ENCODE results near the gene ZNF248. TPM values are rescaled to one million over a fixed set of nuclear protein-coding genes. Genes with fewer than 3 reads are reported as not detected.

The ZNF248 gene
- total RNA-seq, 1 experiment from 2014 or later, result 15.1 TPM

DNA sequence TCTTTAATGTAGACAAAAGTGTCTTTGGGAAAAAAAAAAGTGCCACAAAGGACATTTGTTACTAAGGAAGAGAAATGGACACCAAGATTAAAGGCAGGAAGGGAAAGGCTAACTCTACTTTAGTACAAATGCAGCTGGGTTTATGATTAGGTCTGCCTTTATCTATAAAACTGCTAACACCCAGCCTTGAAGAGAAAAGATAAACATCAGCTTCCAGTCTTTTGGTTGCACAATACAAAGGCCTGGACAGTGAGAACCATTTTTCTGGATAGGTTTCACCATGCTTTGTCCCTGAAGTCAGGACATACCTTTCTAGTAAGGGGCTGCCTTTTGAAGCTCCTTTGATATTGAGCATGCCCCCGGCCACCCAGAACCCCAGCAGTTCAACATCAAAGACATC lies 45.1 kb downstream of the ZNF248 start:
- H3K27ac ChIP-seq, result no peak overlapping the region
- H3K9me3 ChIP-seq (ENCODE audit: insufficient read depth, low read depth), result no peaks in the 10 kb centered on the region
- intact Hi-C loops (cut with micrococcal nuclease; ENCODE audit: unreplicated experiment), result no loop called here
- POLR2A ChIA-PET (ENCODE audit: unreplicated experiment), result no interaction called here
- H3K4me3 ChIP-seq, result no peak overlapping the region
- no peak overlapping the region for H3K4me2 ChIP-seq
- CTCF ChIA-PET, result no interaction called here
- no TSS peak for BruUV-seq (replicated peaks)
- no peaks in the 10 kb centered on the region for H3K9me2 ChIP-seq (ENCODE audit: insufficient read depth)
- TF ChIP-seq, protein P1, sequence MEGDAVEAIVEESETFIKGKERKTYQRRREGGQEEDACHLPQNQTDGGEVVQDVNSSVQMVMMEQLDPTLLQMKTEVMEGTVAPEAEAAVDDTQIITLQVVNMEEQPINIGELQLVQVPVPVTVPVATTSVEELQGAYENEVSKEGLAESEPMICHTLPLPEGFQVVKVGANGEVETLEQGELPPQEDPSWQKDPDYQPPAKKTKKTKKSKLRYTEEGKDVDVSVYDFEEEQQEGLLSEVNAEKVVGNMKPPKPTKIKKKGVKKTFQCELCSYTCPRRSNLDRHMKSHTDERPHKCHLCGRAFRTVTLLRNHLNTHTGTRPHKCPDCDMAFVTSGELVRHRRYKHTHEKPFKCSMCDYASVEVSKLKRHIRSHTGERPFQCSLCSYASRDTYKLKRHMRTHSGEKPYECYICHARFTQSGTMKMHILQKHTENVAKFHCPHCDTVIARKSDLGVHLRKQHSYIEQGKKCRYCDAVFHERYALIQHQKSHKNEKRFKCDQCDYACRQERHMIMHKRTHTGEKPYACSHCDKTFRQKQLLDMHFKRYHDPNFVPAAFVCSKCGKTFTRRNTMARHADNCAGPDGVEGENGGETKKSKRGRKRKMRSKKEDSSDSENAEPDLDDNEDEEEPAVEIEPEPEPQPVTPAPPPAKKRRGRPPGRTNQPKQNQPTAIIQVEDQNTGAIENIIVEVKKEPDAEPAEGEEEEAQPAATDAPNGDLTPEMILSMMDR (conservative IDR thresholded peaks at IDR 0.05), result no peak
- no peak for TF ChIP-seq EZH2 (IDR thresholded peaks at IDR 0.05; ENCODE audit: low read depth)
- H3K4me1 ChIP-seq (replicated peaks; ENCODE audit: insufficient read depth), result no peaks in the 10 kb centered on the region
- no peak overlapping the region for H2AFZ ChIP-seq
- no peaks in the 10 kb centered on the region for H3K27me3 ChIP-seq (ENCODE audit: insufficient read depth, low read depth)
- H3K36me3 ChIP-seq (ENCODE audit: low read depth), result no peaks in the 10 kb centered on the region
- H4K20me1 ChIP-seq (ENCODE audit: insufficient read depth), result no peaks in the 10 kb centered on the region
- H3K79me2 ChIP-seq (ENCODE audit: low read depth), result no peaks in the 10 kb centered on the region
- no peak for DNase-seq
- H3F3A ChIP-seq (ENCODE audit: insufficient read depth, low read depth), result no peaks in the 10 kb centered on the region

DNA sequence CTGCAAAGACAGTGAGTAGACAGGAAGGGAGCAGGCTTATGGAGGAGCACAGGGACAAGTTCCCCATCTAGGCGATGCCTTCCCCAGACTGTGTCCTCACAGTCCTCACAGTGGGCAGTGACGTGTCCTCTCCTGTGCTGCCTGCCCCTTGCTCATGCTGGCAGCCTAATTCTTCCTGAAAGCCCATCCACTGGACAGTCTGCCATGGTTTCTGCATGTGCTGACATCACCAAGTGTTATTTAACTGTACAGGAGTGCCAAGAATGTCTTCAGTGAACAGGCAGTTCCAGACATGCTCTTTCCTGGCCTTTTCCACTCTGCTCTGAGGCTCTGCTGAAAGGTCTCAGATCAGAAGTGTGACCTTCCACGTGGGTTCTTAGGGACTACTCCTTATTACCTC lies 54.1 kb downstream of the ZNF248 start:
- Histone ChIP-seq H3K79me2 (ENCODE audit: low read depth) (no peaks in the 10 kb centered on the region), H3K9me3 (ENCODE audit: insufficient read depth, low read depth) (no peaks in the 10 kb centered on the region), H3K9me2 (ENCODE audit: insufficient read depth) (no peaks in the 10 kb centered on the region), H3K4me1 (replicated peaks; ENCODE audit: insufficient read depth) (no peaks in the 10 kb centered on the region), H3K36me3 (ENCODE audit: low read depth) (no peaks in the 10 kb centered on the region), H3F3A (ENCODE audit: insufficient read depth, low read depth) (no peaks in the 10 kb centered on the region), H3K4me2 (no peak overlapping the region), H3K27me3 (ENCODE audit: insufficient read depth, low read depth) (no peaks in the 10 kb centered on the region), H3K27ac (no peak overlapping the region), H4K20me1 (ENCODE audit: insufficient read depth) (no peaks in the 10 kb centered on the region), H2AFZ (no peak overlapping the region), H3K4me3 (no peak overlapping the region)
- no peak for DNase-seq
- CTCF ChIA-PET, result no interaction called here
- intact Hi-C loops (cut with micrococcal nuclease; ENCODE audit: unreplicated experiment), result no loop called here
- BruUV-seq (replicated peaks), result no TSS peak
- TF ChIP-seq, protein P1 (conservative IDR thresholded peaks at IDR 0.05), result no peak
- no peak for TF ChIP-seq EZH2 (IDR thresholded peaks at IDR 0.05; ENCODE audit: low read depth)
- POLR2A ChIA-PET (ENCODE audit: unreplicated experiment), result no interaction called here

DNA sequence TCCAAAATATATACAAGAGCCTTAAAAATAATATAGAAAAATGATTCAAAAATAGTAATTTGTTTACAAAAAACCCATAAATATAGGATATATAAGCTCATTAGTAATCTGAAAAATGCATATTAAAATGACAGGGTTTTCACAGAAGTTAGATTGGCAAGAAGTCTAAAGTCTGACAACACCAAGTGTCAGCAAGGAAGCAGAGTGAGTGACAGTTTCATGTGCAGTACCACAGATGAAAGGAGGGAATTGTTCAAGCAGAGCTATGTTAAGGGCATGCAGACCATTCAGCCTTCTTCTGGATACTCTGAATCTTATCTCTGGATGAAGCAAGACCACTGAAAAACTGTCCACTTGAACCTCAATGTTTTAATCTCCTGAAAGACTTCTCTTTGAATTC lies 55.9 kb downstream of the ZNF248 start:
- CTCF ChIA-PET, result no interaction called here
- no peak overlapping the region for H3K4me3 ChIP-seq

More for the DNA sequence above, 55.9 kb downstream of the ZNF248 start:
- Histone ChIP-seq H3K79me2 (ENCODE audit: low read depth) (no peaks in the 10 kb centered on the region), H2AFZ (no peak overlapping the region), H3K36me3 (ENCODE audit: low read depth) (no peaks in the 10 kb centered on the region), H3K27ac (no peak overlapping the region), H3F3A (ENCODE audit: insufficient read depth, low read depth) (no peaks in the 10 kb centered on the region), H4K20me1 (ENCODE audit: insufficient read depth) (no peaks in the 10 kb centered on the region), H3K27me3 (ENCODE audit: insufficient read depth, low read depth) (no peaks in the 10 kb centered on the region), H3K9me3 (ENCODE audit: insufficient read depth, low read depth) (no peaks in the 10 kb centered on the region), H3K4me2 (no peak overlapping the region), H3K4me1 (replicated peaks; ENCODE audit: insufficient read depth) (no peaks in the 10 kb centered on the region), H3K9me2 (ENCODE audit: insufficient read depth) (no peaks in the 10 kb centered on the region)
- intact Hi-C loops (cut with micrococcal nuclease; ENCODE audit: unreplicated experiment), result no loop called here
- no TSS peak for BruUV-seq (replicated peaks)
- TF ChIP-seq EZH2 (IDR thresholded peaks at IDR 0.05; ENCODE audit: low read depth), result no peak
- TF ChIP-seq, protein P1 (conservative IDR thresholded peaks at IDR 0.05), result no peak
- no peak for DNase-seq
- POLR2A ChIA-PET (ENCODE audit: unreplicated experiment), result no interaction called here

All from PC-9 (cell line).